ENCODE data around the gene VGF.
"Not testable (repeated sequence)": the region's sequence is repeated elsewhere in the genome, so short reads cannot be mapped to it uniquely, and the experiment has no call there.

The VGF gene

GRCh38 chr7:101165075-101165957 lies at the start of gene VGF:
TSS of gene VGF (minus strand) at chr7:101165569. CDS start at chr7:101164843, 726 bp downstream.
- peak; percentile 97 for DNase-seq

GRCh38 chr7:101212014-101212413 lies 46.6 kb upstream of the VGF start:
- DNase-seq = no peak

- no peak for DNase-seq
Observed at GRCh38 chr7:101211501-101211900, 46.1 kb upstream of the VGF start.

- no peak for DNase-seq
Observed at GRCh38 chr7:101210143-101210542, 44.8 kb upstream of the VGF start.

GRCh38 chr7:101208794-101209193 lies 43.4 kb upstream of the VGF start:
- no peak for DNase-seq

- DNase-seq = no peak
Observed at GRCh38 chr7:101207459-101207858, 42.1 kb upstream of the VGF start.

GRCh38 chr7:101206665-101207042 lies 41.3 kb upstream of the VGF start:
- DNase-seq = no peak

GRCh38 chr7:101205901-101206664 lies 40.7 kb upstream of the VGF start:
- no peak for DNase-seq

GRCh38 chr7:101203740-101204738 lies 38.7 kb upstream of the VGF start:
- peak; percentile 69 for DNase-seq

- DNase-seq = no peak
Observed at GRCh38 chr7:101202603-101202918, 37.2 kb upstream of the VGF start.

GRCh38 chr7:101201695-101202602 lies 36.6 kb upstream of the VGF start:
- DNase-seq = no peak

- DNase-seq = no peak
Observed at GRCh38 chr7:101200862-101201599, 35.7 kb upstream of the VGF start, which contains the start of gene MOGAT3. TSS of gene MOGAT3 (minus strand) at chr7:101201036. CDS start at chr7:101200854, 182 bp downstream.

GRCh38 chr7:101200504-101200861 lies 35.1 kb upstream of the VGF start:
- DNase-seq = no peak

GRCh38 chr7:101199522-101199921 lies 34.2 kb upstream of the VGF start:
- not testable (repeated sequence) for DNase-seq

GRCh38 chr7:101198476-101198875 lies 33.1 kb upstream of the VGF start:
- no peak for DNase-seq

- DNase-seq = no peak
Observed at GRCh38 chr7:101197991-101198390, 32.6 kb upstream of the VGF start.

- DNase-seq = no peak
Observed at GRCh38 chr7:101195884-101196283, 30.5 kb upstream of the VGF start.

- DNase-seq = no peak
Observed at GRCh38 chr7:101189109-101189508, 23.7 kb upstream of the VGF start.

- DNase-seq = peak; percentile 75
Observed at GRCh38 chr7:101186844-101187428, 21.6 kb upstream of the VGF start.

- no peak for DNase-seq
Observed at GRCh38 chr7:101186194-101186593, 20.8 kb upstream of the VGF start.

Data from inflammatory macrophage treated with lipopolysaccharide for 4 hours (primary cell).